Stimulated activated CD4-positive, alpha-beta T cell treated with anti-CD3 and anti-CD28 coated beads, TNF-alpha, amount 100 ng/mL, for 24 hours (primary cell): ENCODE results near the gene SPECC1L.
A peak's percentile ranks its signal among the peaks of the same experiment; 100 is the strongest.

ENCODE experiments used
- DNase-seq, 3 experiments: peaks; one replicate each; pipeline ENCODE4 v3.0.0-alpha.2; 2020; ENCODE audit warnings: low read depth in 3 of 3

SPECC1L gene

DNA sequence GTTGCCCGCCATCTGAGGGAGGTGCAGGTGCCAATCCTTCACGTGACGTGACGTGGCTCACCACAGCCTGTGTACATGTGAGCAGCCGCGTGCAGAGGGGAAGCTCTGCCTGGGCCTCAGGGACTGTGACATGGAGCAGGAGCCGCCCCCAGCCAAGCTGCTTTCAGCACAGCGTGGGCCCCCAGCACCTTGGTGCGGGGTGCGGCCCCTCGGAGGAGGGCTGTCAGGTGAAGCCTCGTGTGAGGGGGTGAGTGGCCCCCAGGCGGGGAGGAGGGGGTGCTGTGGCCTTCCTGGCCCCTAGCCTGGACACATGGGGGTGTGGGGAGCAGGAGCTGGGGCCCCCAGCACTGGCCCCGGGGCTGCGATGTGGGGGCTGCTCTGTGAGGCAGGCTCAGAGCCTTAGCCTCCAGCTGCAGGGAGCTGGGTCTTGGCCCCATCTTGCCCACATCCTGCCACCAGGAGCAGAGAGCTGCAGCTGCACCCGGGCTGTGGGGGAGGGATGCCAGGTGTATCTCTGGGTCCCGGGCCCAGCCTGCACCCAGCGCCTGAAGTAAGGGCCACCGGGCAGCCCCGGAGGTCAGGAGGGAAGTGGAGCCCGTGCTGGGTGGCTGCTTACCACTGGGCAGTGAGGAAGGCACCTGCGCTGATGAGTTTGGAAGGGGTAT is 157.0 kb downstream of the SPECC1L start, which contains the start of gene ADORA2A:
ADORA2A (plus strand) TSS at position 100 of the 665 bp plus-strand sequence. CDS start 5,806 bp downstream, outside the sequence.
- DNase-seq, result peak; percentile 68 to 85 (median 70)

DNA sequence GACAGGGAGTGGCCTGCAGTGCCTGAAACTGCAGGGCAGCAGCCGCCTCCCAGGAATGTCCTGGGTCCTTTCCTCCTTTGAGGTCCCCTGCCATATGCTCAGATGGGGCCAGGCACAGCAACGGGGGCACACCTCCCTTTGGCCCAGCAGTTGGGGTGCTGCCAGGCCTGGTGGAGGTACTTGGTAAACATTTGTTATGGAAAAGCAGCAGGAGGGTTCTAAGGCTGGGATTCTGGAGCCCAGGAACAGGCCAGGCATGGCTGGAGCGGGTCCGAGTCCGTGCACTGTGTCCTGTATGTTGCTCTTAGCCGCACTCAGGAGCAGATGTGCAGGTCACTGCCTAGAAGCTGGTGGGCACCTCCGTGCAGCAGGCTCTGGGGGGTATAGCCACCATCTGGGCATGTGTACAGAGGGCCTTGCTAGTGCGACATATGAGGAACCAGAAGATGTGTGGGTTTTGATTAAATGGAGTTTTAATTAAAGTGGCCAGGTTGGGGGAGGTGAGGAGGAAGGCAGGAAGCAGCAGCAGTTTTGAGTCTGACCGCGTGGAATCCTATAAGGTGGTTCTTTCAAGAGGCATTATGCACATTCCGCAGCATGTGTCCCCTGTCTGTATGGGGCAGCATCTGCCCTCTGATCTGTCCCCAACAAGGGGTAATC is 158.2 kb downstream of the SPECC1L start:
- no peak for DNase-seq

DNA sequence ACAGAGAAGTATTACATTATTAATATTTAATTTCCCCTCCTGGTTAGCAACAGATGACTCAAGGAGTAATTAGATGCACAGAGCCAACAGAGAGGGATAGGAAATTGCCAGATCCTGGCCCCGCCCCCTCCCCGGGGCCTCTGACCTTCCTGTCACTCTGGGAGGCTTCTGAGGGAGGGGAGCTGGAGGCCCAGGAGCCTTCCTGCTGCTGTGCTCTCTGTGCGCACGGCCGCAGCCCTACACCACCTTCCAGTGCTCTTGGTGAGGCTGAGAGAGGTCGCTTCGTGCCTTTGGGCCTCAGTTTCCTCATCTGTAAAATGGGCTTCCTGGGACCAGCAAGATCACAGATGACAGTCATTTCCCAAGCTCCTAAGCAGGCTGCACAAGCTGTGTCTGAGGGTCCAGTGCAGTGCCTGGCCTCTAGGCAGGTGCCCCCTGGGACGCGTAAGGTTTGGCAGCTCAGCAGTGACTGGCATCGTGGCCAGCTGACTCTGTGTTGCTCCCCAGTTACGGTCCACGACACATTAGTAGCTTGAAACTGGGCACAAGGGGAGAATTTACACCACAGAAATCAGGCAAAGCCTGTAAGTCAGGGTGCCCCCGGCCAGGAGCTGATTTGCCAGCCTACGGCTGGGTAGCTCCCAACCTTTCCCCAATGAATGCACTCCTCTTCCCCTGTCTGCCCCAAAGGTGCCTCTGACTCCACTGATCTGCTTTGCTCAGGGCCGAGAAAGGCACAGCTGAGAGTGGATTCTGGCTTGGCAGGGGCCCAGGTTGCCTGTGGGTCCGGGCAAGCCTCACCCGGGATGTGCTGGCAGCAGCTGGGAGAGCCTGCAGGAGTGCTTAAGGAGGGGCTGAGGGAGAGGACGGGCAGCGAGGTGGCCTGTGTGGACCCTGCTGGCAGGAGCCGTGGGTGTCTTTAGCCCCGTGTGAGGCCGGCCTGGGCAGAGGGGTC is 159.1 kb downstream of the SPECC1L start:
- DNase-seq, result peak in 2 of 3 experiments; percentile 46 to 85

DNA sequence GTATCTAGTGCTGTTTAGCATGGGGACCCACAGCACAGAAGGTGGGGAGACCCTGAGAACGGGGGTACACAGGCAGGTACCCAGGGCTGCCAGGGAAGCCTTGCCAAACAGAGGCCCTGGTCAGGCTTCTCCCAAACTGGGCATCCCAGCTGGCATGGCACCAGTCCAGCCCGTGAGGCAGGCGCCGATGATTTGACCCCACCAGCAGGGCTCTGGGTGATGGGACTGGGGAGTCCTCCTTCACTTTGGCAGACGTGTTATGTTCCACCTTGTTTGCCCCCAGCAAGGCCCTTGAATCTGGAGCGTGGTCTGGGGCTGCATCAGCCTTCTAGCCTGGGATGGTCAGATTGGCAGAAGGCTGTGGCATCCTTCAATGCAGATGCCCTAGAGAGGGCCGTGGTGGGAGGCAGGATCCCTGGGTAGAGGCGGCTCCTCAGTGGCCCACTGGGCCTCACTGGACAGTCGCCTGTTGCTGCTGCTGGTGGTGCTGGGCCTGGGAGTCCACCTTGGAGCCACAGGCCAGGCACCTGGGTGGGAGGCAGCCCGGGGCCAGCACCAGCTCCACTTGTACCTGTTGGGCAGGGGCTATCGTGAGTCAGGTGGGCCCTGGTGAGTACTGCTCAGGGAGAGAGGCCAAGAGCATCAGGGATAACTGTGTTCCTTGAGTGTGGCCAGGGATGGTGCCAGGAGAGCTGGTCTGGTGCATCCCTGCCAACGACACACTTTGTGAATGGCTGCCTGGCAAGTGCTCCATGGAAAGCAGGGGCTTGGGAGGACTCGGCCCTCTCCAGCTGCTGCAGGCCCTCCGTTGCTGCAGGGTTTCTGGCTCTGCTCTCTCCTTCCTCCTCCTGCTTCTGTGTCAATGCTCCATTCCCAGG is 160.0 kb downstream of the SPECC1L start:
- no peak for DNase-seq

DNA sequence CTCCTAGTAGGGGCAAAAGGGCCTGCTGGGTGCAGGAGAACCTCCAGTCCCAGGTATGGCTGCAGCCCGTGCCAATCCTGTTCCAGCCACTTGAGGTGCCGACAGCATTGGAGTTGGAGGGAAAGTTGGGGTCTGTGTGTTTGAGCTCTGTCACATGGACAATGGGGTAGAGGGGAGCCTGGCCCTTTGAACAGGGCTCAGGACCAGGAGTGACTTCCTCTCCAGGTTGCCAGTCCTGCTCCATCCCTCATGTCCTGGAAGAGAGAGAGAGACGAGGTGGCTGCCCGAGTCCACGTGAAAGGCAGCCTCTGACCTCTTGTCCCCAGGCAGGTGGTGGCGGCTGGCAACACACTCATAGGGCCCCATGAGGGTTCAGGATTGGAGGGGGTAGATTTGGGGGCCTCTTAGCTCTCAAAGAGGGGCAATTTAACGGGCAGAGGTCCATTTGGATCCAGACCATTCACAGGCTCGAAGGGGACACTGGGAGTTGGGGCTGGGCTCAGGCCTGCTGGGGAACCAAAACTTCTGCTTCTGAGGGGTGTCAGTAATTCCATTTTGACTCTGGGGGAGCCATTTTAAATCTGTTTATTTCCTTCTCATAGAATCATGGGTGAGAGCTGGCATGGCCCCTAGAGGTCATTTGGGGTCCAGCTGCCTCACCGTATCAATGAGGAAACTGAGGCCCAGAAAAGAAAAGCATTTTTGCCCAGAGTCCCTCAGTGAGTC is 160.8 kb downstream of the SPECC1L start:
- no peak for DNase-seq

DNA sequence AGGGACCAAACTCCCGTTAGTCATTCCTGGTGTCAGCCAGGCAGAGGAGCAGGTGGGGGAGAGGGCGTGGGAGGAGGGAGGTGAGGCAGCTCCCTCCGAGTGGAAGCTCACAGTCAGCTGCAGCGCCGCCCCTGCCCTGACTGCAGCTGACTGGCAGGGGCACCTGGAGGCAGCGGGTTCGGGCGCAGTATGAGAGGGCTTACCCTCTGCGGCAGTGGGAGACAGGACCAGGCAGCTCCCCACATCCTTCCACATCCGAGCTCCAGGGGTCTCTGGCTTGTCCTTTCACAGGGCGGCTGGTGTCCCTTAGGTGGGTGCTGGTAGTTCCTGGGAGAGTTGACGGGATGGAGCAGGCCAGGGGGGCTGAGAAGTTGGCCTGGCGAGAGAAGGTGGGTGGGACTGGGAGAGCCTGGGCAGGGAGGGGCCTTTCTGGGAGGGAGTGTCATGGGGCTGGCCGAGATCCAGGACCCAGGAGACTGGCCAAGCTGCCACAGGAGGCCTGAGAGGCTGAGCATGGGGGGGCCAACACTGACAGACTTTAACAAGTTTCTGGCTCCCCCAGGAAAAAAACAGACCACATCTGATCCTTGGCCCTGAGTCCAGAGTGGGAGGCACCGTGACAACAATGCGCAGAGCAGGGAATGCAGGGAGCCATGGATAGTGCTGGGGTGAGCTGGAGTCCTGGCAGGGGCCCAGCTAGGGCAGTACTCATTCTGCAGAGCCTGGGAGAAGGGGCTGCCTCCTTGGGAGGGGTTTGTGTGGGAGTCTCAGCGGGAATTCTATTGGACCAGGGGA is 161.6 kb downstream of the SPECC1L start:
- DNase-seq, result peak in 1 of 3 experiments; percentile 59

DNA sequence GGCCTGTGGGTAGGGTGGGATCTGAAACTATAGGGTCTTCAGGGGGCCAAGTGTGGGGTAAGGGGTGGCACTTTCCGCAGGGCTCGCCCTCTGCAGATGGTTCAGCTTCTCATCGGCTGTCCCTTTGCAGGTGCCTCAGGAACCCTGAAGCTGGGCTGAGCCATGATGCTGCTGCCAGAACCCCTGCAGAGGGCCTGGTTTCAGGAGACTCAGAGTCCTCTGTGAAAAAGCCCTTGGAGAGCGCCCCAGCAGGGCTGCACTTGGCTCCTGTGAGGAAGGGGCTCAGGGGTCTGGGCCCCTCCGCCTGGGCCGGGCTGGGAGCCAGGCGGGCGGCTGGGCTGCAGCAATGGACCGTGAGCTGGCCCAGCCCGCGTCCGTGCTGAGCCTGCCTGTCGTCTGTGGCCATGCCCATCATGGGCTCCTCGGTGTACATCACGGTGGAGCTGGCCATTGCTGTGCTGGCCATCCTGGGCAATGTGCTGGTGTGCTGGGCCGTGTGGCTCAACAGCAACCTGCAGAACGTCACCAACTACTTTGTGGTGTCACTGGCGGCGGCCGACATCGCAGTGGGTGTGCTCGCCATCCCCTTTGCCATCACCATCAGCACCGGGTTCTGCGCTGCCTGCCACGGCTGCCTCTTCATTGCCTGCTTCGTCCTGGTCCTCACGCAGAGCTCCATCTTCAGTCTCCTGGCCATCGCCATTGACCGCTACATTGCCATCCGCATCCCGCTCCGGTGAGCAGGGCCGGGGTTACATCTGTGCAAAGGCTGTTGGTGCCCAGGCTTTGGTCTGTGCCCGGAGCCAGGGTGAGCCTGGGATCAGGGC is 162.6 kb downstream of the SPECC1L start:
- no peak for DNase-seq

DNA sequence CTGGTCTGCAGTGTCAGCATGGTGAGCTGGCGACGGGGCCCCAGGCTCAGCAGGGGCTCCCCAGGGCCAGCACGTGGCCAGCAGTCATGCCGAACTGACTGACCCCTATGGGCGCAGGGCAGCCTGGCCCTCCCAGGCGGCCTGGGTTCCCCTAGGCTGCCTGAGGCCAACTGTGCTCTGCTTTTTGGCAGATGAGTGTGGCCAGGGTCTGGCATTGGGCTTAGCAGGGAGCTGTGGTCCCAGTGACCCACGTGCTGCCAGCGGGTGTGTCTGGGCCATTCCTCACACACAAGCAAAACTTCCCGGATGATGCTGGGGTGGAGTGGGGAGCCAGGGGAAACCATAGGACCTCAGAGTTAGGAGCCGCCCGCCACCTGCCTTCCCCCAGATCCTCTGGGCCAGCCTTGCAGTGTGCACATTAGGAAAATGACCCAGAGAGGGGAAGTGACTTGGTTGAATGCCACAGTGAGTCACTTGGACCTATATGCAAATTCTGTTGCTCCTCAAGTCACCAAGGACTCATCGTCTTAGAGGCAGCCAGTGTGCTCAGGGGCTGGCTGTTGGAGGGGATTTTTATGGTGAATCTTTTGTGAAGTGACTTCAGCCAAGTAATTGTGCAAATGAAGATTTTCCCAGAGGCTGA is 163.3 kb downstream of the SPECC1L start:
- peak in 1 of 3 experiments; percentile 37 for DNase-seq

DNA sequence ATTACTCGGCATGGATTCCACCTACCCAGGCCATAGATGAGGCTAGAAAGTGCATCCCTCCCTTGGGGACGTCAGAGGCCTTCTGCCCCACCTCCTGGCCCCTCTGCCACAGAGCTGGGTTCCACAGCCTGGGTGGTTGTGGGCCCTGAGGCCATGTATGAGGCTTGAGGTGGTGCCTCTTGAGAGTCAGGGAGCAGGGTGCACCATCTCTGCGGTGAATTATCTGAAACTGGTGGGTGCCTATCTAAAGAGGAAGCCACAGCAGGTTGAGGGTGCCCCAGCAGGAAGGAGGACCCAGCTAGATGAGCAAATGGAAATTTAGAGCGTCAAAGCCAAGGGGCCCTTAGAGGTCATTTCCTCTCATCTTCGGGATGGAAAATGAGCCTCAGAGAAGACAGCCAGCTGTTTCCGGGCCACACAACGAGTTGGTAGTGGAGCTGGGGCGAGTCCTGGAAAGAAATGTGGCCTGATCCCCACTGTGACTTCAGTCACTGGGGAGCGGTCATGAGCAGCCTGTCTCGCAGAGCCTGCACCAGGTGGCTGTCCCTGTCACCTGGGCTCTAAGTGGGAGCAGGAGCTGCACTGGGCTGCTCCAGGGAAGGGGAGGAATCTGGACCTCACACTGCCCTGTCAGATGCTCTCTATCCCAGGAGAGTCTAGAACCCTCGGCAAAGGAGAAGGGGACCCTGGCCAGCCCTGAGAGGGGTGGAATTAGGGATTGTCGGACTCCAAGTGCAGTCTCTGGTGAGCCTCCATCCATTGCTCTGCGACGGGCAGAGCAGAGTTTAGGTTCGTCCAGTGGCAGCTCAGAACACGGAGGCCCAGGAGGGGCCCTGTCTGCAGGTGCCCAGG is 164.1 kb downstream of the SPECC1L start:
- peak; percentile 54 to 70 (median 64) for DNase-seq

DNA sequence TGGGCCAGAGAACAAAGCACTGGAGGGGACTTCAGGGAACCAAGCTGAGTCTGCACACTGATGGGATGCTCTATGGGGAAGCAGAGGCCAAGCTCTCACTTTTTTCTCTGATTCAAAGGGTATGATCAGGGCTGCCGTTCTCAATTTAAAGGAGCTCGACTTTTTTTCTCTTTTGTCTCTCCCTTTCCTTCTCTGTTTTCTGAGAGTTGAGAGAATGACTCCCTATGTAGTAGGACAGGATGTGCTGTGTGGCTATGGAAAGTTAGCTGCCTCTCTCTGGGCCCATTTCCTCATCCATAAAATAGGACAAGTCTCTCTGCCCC is 164.7 kb downstream of the SPECC1L start:
- DNase-seq, result no peak

DNA sequence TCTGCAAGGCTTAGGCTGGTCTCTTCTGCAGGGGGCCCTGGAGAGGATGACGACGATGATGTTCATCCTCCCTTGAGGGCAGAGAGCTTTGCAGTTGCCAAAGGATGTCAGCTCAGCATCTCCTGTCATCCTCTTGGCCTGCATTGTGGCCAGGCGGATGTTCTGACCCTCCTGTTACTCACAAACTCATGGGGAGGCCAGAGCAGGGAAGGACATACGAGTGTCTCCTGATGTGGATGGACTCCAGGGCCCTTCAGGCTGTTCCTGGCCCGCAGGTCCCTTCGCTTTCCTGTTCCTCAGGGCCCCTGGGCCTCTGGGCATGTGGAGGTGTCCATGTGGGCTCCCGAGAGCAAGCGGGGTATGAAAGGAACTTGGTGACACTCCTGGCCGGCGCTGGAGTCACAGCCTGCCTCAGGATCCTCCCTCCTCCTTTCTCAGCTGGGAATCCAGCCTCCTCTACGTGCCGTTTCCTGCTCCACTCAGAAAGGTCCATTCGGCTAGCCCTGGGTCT is 165.3 kb downstream of the SPECC1L start:
- DNase-seq, result no peak

DNA sequence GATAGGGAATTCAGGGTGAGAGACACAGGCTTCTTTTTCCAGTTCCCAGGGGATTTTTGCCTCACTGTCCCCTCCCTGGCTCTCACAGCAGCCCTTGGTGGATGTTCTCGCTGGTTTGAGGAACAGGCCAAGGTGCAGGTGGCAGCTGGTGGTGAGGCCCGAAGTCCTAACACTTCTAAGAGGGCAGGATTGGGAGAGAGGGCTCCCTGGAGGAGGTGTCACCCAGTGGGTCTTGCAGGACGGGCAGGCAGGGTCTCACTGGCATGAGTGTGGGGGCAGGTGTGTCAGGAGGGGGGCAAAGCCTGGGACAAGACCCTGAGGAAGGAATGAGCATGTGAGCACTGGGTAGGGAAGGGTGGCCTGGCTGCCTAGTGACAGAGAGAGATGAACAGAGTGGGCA is 165.9 kb downstream of the SPECC1L start:
- no peak for DNase-seq

DNA sequence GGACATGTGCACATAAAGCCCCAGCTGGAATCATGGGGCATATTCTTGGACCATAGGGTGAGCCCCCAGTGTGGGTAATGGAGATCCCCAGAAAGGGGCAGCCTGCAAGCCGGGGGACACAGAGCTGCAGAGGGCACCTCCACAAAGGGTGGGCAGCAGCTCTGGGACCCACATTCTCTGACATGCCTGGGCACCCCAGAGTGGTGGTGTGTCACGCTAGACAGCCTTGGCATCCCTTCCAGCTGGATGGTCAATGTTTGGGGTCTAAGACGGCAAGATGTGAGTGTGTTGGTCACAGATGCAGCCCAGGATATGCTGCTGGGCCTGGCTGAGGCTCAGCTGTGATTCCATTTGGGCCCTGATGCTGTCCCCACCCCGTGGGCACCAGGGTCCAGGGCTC is 166.5 kb downstream of the SPECC1L start:
- no peak for DNase-seq

DNA sequence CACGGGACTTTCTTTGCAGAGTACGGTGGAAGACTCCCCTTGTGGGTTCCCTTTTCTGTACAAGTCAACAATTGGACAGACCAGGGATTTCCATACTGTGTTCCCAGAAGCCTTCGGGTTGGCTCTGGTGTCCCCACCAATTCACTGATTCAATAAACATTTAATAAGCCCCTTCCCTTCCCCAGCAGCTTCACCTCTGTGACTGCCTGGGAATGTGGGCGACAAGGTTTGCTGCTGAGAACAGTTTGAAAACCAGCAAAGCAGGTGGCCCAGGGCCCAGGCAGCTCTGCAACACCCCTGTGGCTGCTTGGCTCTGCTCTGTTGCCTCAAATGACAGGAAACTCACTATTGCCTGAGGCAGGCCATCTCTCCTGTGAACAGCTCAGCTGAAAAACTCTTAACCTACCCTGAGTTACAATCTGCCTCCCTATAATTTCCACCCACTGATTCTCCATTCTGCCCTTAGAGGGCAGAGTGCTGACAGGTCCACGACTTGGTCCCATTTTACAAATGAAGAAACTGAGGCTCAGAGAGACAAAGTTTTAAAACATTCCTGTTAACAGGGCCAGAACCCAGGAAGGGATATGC is 167.2 kb downstream of the SPECC1L start:
- no peak for DNase-seq

DNA sequence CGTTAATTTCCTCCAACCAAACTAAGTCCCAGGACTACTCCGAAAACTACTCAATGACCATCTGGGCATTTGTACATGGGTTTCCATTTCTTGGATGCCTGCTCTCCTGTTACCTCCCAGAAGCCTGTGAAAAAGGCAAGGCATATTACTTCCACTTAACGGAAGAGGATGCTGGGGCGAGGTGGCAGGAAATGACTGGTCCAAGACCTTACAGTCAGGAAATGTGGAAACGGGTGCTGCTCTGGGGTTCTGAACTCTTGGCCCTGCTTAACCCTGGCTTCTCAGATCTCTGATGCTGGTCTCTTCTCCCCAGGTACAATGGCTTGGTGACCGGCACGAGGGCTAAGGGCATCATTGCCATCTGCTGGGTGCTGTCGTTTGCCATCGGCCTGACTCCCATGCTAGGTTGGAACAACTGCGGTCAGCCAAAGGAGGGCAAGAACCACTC is 169.7 kb downstream of the SPECC1L start:
- DNase-seq, result no peak

DNA sequence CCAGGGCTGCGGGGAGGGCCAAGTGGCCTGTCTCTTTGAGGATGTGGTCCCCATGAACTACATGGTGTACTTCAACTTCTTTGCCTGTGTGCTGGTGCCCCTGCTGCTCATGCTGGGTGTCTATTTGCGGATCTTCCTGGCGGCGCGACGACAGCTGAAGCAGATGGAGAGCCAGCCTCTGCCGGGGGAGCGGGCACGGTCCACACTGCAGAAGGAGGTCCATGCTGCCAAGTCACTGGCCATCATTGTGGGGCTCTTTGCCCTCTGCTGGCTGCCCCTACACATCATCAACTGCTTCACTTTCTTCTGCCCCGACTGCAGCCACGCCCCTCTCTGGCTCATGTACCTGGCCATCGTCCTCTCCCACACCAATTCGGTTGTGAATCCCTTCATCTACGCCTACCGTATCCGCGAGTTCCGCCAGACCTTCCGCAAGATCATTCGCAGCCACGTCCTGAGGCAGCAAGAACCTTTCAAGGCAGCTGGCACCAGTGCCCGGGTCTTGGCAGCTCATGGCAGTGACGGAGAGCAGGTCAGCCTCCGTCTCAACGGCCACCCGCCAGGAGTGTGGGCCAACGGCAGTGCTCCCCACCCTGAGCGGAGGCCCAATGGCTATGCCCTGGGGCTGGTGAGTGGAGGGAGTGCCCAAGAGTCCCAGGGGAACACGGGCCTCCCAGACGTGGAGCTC is 170.2 kb downstream of the SPECC1L start:
- no peak for DNase-seq
